Nephron (organoid): ENCODE data around the gene RPS27L.
A peak's percentile ranks its signal among the peaks of the same experiment; 100 is the strongest.

ENCODE experiments used
- H3K27ac Mint-ChIP-seq, 3 experiments: 2 replicates each; pipeline ENCODE4 v1.8.0; 2020; ENCODE audit warnings: mixed read lengths in 3 of 3, mild to moderate bottlenecking in 2 of 3, moderate library complexity in 1 of 3
- H3K27me3 Mint-ChIP-seq: 2 replicates; pipeline ENCODE4 v1.8.0; 2021; ENCODE audit warnings: low read depth, mild to moderate bottlenecking, moderate library complexity, mixed read lengths
- H3K36me3 Mint-ChIP-seq: 2 replicates; pipeline ENCODE4 v1.8.0; 2020; ENCODE audit warnings: low read depth, mixed read lengths
- H3K4me1 Mint-ChIP-seq: 2 replicates; pipeline ENCODE4 v1.8.0; 2020; ENCODE audit warnings: mixed read lengths
- H3K4me3 Mint-ChIP-seq, 3 experiments: 2 replicates each; pipeline ENCODE4 v1.8.0; 2020; ENCODE audit warnings: mild to moderate bottlenecking in 3 of 3, mixed read lengths in 3 of 3, moderate library complexity in 2 of 3
- H3K9me3 Mint-ChIP-seq: 2 replicates; pipeline ENCODE4 v1.8.0; 2020; ENCODE audit warnings: mixed read lengths
- TF ChIP-seq, protein P1 (sequence below), 3 experiments: fragments of 200-600 bp; sonication (generic); IDR thresholded peaks; one replicate each; pipeline ENCODE4 v1.5.0; 2021; ENCODE audit warnings: antibody characterized with exemption in 3 of 3; ENCODE audit not compliant: unreplicated experiment in 3 of 3

RPS27L gene

DNA sequence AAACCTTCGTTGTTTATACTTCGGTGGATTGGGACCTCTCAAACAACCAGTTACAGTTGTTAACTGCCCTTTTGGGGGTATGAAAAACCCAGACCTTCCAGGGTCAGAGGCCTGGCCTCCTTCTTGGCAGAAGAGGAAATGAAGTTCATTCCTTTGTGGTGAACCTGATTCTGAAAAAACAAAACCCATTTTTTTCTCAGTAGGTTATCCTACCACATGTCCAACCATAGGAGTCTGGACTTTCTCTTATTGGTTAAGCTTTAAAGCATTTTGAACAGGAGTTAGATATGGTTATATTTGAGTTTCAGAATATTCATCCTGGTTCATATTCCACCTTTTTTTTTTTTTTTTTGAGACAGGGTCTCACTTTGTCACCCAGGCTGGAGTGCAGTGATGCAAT lies 42.8 kb downstream of the RPS27L start:
- no peak overlapping the region for H3K4me3 Mint-ChIP-seq

DNA sequence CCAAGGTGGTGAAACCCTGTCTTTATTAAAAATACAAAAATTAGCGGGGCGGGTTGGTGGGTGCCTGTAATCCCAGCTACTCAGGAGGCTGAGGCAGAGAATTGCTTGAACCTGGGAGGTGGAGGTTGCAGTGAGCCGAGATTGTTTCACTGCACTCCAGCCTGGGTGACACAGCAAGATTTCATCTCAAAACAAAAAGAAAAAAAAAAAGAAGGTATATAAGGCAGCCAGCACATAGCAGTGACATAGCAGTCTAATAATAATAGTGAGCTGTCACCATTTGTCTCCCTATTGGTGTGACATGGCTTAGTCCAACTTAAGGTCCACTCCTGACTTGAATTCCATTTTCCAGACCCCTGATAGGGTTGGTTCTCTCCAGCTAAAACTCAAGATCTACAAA lies 44.4 kb downstream of the RPS27L start:
- TF ChIP-seq, protein P1, sequence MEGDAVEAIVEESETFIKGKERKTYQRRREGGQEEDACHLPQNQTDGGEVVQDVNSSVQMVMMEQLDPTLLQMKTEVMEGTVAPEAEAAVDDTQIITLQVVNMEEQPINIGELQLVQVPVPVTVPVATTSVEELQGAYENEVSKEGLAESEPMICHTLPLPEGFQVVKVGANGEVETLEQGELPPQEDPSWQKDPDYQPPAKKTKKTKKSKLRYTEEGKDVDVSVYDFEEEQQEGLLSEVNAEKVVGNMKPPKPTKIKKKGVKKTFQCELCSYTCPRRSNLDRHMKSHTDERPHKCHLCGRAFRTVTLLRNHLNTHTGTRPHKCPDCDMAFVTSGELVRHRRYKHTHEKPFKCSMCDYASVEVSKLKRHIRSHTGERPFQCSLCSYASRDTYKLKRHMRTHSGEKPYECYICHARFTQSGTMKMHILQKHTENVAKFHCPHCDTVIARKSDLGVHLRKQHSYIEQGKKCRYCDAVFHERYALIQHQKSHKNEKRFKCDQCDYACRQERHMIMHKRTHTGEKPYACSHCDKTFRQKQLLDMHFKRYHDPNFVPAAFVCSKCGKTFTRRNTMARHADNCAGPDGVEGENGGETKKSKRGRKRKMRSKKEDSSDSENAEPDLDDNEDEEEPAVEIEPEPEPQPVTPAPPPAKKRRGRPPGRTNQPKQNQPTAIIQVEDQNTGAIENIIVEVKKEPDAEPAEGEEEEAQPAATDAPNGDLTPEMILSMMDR (IDR thresholded peaks at IDR 0.05; ENCODE audit: unreplicated experiment in 3 of 3): no peak
- Mint-ChIP-seq H3K4me3 (no peak overlapping the region), H3K27me3 (no peaks in the 10 kb centered on the region), H3K9me3 (peaks cover 5% of the 10 kb centered on the region), H3K27ac (no peak overlapping the region), H3K36me3 (no peaks in the 10 kb centered on the region), H3K4me1 (peaks cover 19% of the 10 kb centered on the region)

More for the DNA sequence above, 42.8 kb downstream of the RPS27L start:
- no peaks in the 10 kb centered on the region for H3K36me3 Mint-ChIP-seq
- peaks cover 6% of the 10 kb centered on the region for H3K4me1 Mint-ChIP-seq
- H3K9me3 Mint-ChIP-seq: peaks cover 8% of the 10 kb centered on the region
- no peaks in the 10 kb centered on the region for H3K27me3 Mint-ChIP-seq
- no peak overlapping the region for H3K27ac Mint-ChIP-seq
- TF ChIP-seq, protein P1 (IDR thresholded peaks at IDR 0.05; ENCODE audit: unreplicated experiment in 3 of 3): no peak

DNA sequence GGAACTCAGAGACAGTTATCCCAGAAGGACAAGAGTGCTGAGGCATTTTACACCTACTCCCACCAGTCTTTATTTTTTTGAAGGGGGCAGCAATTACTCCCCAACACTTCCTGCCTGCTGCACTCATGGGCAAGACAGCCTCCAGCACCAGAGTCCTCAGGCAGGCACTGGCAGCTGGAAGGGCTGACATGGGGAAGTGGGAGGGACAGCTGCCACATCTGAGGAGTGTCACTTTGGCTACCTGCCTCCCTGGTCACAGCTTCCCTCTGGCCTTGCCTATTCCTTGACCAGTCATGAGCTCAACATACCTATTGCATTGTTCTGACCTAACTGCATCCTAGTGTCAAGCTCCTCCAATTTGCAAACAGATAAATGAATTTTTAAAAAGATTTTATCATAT lies 45.8 kb downstream of the RPS27L start:
- TF ChIP-seq, protein P1 (IDR thresholded peaks at IDR 0.05; ENCODE audit: unreplicated experiment in 3 of 3): no peak
- H3K36me3 Mint-ChIP-seq: no peaks in the 10 kb centered on the region
- peaks cover 19% of the 10 kb centered on the region for H3K4me1 Mint-ChIP-seq
- H3K9me3 Mint-ChIP-seq: peaks cover 5% of the 10 kb centered on the region
- H3K4me3 Mint-ChIP-seq: no peak overlapping the region
- H3K27me3 Mint-ChIP-seq: no peaks in the 10 kb centered on the region
- H3K27ac Mint-ChIP-seq: no peak overlapping the region

DNA sequence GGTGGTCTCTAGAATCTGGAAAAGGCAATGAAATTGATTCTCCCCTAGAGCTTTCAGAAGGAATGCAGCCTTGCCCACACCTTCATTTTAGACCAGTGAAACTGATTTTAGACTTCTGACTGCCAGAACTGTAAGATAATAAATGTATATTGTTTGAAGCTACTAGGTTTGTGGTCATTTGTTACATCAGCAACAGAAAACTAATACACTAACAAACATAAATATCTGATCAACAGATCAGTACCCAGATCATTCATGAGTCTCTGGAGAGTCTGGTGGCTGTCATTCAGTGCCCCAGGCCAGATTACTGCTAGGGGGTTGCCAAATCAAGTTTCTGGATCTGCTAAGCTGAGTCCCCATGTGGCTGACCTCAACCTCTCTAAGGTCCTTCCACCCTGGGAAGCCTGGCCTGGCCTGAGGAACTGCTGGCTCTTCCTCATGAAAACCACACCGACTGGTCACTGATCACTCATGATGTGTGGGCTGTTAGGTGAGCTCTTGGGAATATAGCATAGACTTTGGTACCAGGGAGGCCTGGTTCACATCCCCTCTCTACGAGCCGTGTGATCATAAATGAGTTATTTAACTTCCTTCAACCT lies 46.8 kb downstream of the RPS27L start:
- Mint-ChIP-seq H3K4me1 (peaks cover 19% of the 10 kb centered on the region), H3K9me3 (peaks cover 5% of the 10 kb centered on the region), H3K4me3 (no peak overlapping the region), H3K36me3 (no peaks in the 10 kb centered on the region), H3K27me3 (no peaks in the 10 kb centered on the region), H3K27ac (peak overlapping the region in 2 of 3 experiments; percentile 28 to 47)
- TF ChIP-seq, protein P1 (IDR thresholded peaks at IDR 0.05; ENCODE audit: unreplicated experiment in 3 of 3): no peak

DNA sequence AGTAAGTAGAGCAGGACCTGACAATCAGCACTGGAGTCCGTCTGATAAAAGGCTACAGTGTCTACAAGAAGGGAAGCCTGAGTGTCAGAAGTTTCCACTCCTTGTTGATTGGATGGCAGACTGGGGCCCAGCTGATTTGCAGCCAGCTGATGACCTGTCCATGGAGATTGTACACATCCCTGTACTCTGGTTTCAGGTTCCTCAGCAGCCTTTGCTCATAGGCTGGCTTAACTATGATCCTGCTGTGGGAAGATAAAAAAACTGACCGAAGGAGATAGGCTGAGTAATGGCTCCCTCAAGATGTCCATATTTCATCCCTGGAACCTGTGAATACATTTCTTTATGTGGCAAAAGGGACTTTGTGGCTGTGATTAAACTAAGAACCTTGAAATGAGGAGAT lies 47.4 kb downstream of the RPS27L start:
- Mint-ChIP-seq H3K36me3 (no peaks in the 10 kb centered on the region), H3K9me3 (peaks cover 5% of the 10 kb centered on the region), H3K4me3 (no peak overlapping the region), H3K4me1 (peaks cover 19% of the 10 kb centered on the region), H3K27me3 (no peaks in the 10 kb centered on the region), H3K27ac (peak overlapping the region in 2 of 3 experiments; percentile 28 to 47)
- TF ChIP-seq, protein P1 (IDR thresholded peaks at IDR 0.05; ENCODE audit: unreplicated experiment in 3 of 3): no peak

DNA sequence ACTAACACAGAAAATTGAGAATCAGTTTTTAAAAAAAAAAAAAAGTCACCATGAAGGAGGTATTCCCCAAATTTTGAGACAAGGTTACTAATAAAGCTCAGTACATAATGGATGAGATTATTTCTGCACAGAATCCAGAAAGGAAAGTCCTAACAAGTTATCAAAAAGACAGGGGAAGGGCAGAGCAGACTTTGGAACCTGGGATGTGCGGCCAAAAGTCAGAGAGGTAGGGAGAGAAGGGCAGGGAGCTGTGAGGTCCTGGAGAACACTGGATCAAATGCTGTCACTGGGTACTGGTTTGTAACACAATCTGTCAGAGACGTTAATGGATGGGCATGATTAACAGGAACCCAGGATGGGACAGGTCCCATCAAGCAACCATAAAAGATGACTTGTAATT lies 47.8 kb downstream of the RPS27L start:
- H3K36me3 Mint-ChIP-seq: no peaks in the 10 kb centered on the region
- peaks cover 19% of the 10 kb centered on the region for H3K4me1 Mint-ChIP-seq
- H3K27me3 Mint-ChIP-seq: peaks cover 4% of the 10 kb centered on the region
- TF ChIP-seq, protein P1 (IDR thresholded peaks at IDR 0.05; ENCODE audit: unreplicated experiment in 3 of 3): no peak
- H3K9me3 Mint-ChIP-seq: peaks cover 5% of the 10 kb centered on the region
- no peak overlapping the region for H3K4me3 Mint-ChIP-seq
- peak overlapping the region in 2 of 3 experiments; percentile 47 to 96 for H3K27ac Mint-ChIP-seq
